ENCODE measurements around the gene SYF2. TPM values are rescaled to one million over a fixed set of nuclear protein-coding genes. Genes with fewer than 3 reads are reported as not detected.

SYF2 gene
- total RNA-seq, 1 donor from 2014 or later = 31.9 TPM

DNA sequence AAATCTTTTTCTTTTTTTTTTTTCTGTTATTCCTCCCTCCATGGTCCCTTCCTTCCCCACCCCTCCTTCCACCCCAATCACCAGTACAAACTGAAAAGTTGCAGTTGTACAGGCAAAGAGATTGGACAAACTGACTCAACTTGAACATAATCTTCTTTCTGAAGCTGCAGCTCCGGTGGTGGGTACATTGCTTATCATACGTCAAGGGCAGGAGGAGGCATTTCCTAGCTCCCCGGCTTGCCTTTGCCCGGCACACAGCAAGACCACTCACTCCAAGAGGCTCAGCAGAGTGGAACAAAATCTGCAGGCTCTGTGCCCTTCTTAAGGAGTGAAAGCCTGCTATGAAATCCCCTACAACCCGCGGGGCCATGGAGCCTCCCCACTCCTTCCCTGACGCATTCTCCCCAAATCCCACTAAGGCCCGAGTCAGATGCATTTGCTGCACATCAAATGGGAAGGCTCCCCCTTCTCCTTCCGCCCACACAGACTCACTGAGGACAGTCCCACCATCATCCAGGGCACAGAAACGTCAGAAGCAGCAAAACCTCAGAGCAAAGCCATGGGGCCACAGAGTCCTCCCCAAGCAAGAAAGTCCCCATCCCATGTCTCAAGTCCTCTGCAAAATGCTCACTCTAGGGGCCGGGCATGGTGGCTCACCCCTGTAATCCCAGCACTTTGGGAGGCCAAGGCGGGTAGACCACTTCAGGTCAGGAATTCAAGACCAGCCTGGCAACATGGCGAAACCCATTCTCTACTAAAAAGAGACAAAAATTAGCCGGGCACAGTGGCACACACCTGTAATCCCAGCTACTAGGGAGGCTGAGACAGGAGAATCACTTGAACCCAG lies 45.9 kb downstream of the SYF2 start:
- DNase-seq (ENCODE audit: low spot score) = peak; percentile 67

GRCh38 chr1:25185409-25186160 lies 46.7 kb downstream of the SYF2 start:
- peak; percentile 53 for DNase-seq (ENCODE audit: low spot score)

DNA sequence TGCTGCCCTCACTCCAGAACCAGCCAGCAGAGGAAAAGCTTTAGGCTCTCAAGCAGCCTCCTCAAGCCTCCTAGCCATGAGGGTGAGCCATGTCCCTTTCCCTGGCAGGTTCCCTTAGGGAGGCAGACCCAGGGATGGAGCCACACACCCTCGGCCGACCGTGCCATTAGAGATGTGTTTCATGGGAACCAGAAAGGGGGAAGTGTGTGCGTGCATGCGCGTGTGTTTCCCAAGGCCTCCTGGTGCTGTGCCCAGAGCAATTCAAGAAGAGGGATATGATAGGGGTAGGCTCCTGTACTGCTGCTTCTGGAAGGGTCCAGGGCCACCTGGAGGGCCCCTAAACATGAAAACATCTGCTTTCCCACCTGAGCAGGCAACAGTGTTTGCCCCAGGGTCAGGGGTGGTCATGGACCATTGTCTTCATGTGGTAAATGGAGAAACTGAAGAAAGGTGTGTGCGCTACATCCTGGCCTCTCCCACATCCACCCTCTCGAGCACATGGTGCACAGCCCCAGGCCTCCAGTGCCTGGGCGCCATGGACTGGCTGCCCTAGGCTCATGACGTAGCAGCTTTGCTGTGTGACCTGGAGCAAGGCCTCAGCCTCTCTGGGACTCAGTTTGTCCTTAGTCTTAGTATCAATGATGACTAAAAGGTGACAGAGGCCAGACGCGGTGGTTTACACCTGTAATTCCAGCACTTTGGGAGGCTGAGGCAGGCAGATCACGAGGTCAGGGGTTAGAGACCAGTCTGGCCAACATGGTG lies 48.1 kb downstream of the SYF2 start:
- DNase-seq (ENCODE audit: low spot score) = peak; percentile 60

DNA sequence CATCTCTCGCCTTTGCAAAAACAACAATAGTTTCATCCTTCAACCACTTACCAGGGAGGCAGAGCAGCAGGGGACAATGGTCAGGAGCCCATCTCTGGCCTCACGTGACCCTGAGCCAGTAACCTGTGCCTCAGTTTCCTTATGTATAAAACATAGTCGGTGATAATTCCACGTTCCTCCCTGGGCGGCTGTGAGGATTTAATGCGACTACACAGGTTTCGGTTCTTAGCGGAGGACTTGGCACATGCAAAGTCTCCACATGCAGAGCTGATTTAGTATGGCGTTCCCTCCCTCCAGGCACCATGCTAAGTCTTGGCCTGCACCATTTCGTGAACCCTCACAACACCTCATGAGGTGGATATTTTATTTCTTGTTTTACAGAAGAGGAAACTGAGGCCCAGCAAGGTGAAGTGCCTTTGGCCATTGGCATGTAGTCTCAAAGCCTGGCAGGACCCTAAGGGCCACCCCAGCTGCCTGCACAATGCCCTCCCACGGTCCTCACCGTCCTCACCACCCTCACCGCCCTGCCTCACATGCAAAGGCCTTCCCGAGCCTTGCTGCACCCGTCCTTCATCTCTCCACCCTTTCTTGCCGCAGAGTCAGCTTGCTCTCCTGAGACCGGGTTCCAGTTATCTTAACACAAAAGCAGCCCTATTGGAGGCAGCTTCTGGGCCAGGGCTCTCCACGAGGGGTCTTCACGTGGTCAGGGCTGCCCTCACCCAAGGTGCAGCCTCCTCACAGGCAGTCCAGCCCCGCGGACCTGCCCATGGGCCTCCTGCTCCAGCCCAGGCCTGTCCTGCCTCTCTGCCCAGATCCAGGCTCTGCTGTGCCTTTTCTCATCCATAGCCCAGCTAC lies 48.9 kb downstream of the SYF2 start:
- peak; percentile 57 for DNase-seq (ENCODE audit: low spot score)

DNA sequence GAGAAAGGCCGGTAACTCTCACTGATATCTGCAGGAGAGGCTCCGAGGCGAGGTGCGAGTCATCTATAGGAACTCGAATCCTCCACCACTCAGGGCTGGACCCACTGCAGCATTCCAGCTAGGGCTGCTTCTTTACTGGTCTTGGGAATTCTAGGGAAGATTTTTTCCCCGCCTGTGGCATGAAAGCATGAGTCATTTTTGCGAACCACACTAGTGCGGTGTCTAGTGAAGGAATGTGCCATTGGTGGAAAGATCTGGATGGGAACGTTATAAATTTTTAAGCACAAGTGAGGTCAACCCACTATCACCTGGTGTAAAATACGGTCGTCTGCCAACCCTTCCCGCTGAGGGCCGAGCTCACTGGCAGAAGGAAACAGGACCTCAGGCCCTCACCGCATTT lies 49.7 kb downstream of the SYF2 start:
- DNase-seq (ENCODE audit: low spot score) = peak; percentile 49

DNA sequence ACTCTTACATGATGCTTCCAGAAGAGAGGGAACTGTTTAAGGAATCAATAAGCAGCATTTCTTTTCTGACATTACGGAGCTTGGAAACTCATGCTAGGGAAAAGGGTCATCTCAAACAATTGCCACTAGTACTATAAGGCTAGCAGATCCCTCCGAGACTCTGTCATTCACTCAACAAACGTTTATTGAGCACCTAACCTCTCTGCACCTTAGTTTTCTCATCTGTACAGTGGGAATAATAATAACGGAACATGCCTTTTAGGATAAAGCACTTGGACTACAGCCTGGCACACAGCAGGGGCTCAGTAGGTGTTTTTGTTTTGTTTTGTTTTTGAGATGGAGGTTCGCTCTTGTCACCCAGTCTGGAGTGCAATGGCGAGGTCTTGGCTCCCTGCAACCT lies 51.3 kb downstream of the SYF2 start:
- no peak for DNase-seq (ENCODE audit: low spot score)

DNA sequence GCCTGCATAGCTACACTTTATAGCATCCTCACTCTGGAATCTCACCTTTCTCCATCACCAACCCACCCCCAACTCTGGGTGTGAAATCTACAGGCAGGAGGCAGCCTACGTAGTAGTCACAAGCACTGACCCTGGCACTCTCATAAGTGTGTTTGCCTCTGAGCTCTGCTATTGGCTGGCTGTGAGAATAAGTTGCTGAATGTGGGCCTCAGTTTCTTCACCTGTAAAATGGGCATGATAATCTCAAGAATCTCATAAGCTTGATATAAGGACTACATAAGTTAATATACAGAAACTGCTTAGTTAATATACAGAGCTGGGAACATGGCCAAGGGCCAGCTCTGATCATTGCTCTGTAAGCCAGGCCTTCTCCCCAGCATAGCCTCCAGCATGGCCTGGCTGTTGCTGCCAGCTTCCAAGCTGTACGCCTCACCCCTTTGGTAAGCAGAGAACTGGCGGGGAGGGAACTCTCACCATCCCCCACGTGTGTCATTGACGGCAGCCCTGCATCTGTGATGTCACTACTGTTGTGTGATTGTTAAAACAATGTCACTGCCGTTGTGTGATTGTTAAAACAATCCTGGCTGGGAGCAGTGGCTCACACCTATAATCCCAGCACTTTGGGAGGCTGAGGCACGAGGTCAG lies 53.3 kb downstream of the SYF2 start:
- DNase-seq (ENCODE audit: low spot score) = peak; percentile 60

DNA sequence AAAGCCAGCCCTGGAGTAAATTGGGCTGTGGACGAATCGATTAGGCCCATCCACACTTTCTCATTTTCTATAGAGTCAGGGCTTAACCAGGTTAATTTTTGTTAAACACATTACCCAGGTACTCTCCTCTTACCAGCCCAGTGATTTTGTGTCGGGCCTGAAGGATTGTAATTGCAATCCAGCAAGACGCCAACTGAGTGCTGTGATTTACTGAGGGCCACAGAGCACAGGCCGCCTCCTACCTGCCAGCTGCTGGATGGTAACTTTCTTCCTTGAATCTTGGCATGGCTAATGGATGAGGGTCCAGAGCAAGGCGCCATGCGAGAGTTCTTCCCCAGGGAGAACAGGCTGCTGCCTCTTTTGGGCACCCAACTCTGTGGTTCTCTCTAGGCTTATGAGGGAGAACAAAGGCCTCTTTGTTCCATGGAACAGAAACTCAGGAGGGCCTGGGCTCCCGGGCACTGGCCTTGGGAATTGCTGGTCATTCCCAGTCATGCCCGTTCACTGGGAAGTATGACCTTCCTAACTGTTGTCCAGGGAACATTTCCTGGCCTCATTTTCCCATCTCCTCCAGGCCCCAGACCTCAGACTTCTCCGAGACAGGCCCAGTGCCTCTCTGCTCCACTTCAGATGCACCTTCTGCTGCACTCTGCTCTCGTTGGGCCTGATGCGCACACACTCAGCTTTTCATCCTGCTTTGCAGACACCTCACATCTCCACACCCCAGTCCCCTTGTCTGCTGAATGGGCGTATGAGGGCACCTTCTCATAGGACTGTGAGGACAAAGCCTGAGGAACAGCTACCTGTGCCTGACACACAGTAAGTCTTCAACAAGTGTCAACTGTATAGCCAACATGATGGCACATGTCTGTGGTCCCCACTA lies 57.3 kb downstream of the SYF2 start:
- no peak for DNase-seq (ENCODE audit: low spot score)

GRCh38 chr1:25174363-25174729 lies 58.0 kb downstream of the SYF2 start:
- no peak for DNase-seq (ENCODE audit: low spot score)

- no peak for DNase-seq (ENCODE audit: low spot score)
Measured at GRCh38 chr1:25173809-25174340, 58.4 kb downstream of the SYF2 start.

Other genes with a start within 250 kb of the SYF2 start
- 44.1 TPM for gene RSRP1, start 15.0 kb upstream of the SYF2 start, total RNA-seq
- not detected for gene RHD, start 40.0 kb upstream of the SYF2 start, total RNA-seq
- gene TMEM50A, start 105.8 kb upstream of the SYF2 start, total RNA-seq = 113 TPM
- not detected for gene RHCE, start 188.3 kb upstream of the SYF2 start, total RNA-seq
- gene MACO1, start 198.4 kb upstream of the SYF2 start, total RNA-seq = 20.1 TPM

Measured in mesenteric fat pad (tissue), 1 donor.